ENCODE results near the gene GATA5.

Gene GATA5

DNA sequence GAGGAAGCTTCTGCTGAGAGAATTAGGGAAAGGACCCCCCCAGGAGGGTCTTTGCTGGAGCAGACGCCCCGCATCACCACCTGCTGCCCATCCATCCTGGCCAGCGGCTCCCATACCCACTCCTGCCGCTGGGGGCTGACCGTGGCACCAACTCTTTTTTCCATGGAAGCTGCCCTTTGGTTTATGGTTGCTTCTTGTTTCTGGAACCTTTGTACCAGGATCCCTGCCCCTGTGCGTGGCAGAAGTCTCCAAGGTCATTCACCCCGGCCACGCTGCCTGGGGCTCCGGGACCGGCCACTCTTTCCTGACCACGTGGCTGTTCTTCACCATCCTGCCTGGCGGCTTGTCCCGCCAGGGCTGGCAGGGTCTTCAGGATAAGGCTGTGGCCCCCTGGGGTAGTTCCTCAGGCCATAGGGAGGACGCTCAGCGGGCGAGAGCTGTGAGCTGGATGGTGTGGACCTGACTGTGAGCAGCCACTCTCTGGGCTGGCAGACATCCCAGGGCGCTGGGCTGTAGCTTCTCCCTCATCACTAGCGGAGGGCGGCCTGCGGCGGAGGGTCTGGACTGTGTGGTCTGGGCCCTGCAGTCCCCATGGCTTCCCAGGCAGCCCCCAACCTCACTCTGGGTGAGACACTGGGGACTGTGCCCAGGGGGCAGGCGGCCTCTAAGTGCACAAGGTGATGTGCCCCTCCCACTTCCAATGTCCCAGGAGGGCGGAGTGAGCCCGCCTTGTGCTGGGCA lies 25.7 kb downstream of the GATA5 start:
- no peak for TF ChIP-seq TEAD4 (IDR thresholded peaks at IDR 0.05)
- TF ChIP-seq TAF1 (IDR thresholded peaks at IDR 0.05; ENCODE audit: low read depth): no peak
- no peak for TF ChIP-seq ZBTB7A (IDR thresholded peaks at IDR 0.05; ENCODE audit: low read depth)

DNA sequence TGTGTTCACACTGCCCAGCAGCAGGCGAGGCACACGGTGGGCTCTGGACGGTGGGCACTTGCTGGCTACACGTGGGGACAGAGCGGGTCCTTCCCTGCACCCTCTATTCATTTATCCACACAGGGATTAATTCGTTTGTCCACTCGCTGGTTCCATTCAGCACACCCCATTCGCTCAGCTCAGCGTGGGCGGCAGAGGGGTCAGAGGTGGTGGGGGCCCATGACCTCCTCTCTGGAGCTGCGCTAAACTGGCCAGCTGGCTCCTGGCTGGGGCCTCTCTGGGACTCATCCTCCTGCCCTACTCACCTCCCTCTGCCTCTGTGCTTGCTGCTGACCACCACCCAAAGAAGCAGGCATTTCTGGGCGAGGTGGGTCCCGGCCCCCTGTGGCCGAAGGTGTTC lies 27.0 kb downstream of the GATA5 start:
- TF ChIP-seq NFIC (IDR thresholded peaks at IDR 0.05) (no peak), EP300 (IDR thresholded peaks at IDR 0.05; ENCODE audit: borderline replicate concordance) (no peak), CREB1 (IDR thresholded peaks at IDR 0.05; ENCODE audit: low read depth) (no peak)

DNA sequence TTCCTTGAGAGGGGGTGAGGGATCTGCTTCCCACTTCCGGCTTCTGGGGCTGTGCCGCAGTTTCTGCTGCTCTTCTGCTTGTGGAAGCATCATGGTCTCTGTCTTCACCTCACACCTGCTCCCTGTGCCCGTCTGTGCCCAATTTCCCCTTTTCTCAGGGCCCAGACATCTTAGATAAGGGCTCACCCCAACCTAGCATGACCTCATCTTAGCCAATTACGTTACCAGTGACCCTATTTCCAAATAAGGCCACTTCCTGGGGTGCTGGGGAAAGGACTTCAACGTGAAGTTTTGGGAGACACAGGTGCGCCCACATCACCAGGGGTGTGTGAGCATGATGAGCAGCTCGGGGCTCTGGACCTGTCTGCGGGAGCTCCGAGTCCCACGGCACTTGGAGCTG lies 27.8 kb downstream of the GATA5 start:
- TF ChIP-seq TAF1 (IDR thresholded peaks at IDR 0.05; ENCODE audit: low read depth): no peak
- TF ChIP-seq CREB1 (IDR thresholded peaks at IDR 0.05; ENCODE audit: low read depth): no peak
- no peak for TF ChIP-seq RAD21 (IDR thresholded peaks at IDR 0.05; ENCODE audit: low read depth)
- TF ChIP-seq EGR1 (IDR thresholded peaks at IDR 0.05): no peak
- no peak for TF ChIP-seq CEBPB (IDR thresholded peaks at IDR 0.05)
- TF ChIP-seq, protein P1, sequence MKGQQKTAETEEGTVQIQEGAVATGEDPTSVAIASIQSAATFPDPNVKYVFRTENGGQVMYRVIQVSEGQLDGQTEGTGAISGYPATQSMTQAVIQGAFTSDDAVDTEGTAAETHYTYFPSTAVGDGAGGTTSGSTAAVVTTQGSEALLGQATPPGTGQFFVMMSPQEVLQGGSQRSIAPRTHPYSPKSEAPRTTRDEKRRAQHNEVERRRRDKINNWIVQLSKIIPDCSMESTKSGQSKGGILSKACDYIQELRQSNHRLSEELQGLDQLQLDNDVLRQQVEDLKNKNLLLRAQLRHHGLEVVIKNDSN (IDR thresholded peaks at IDR 0.05): no peak
- TF ChIP-seq FOXM1 (IDR thresholded peaks at IDR 0.05; ENCODE audit: borderline replicate concordance, low read depth): no peak
- TF ChIP-seq NFIC (IDR thresholded peaks at IDR 0.05): no peak
- TF ChIP-seq, protein P2, sequence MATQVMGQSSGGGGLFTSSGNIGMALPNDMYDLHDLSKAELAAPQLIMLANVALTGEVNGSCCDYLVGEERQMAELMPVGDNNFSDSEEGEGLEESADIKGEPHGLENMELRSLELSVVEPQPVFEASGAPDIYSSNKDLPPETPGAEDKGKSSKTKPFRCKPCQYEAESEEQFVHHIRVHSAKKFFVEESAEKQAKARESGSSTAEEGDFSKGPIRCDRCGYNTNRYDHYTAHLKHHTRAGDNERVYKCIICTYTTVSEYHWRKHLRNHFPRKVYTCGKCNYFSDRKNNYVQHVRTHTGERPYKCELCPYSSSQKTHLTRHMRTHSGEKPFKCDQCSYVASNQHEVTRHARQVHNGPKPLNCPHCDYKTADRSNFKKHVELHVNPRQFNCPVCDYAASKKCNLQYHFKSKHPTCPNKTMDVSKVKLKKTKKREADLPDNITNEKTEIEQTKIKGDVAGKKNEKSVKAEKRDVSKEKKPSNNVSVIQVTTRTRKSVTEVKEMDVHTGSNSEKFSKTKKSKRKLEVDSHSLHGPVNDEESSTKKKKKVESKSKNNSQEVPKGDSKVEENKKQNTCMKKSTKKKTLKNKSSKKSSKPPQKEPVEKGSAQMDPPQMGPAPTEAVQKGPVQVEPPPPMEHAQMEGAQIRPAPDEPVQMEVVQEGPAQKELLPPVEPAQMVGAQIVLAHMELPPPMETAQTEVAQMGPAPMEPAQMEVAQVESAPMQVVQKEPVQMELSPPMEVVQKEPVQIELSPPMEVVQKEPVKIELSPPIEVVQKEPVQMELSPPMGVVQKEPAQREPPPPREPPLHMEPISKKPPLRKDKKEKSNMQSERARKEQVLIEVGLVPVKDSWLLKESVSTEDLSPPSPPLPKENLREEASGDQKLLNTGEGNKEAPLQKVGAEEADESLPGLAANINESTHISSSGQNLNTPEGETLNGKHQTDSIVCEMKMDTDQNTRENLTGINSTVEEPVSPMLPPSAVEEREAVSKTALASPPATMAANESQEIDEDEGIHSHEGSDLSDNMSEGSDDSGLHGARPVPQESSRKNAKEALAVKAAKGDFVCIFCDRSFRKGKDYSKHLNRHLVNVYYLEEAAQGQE (IDR thresholded peaks at IDR 0.05; ENCODE audit: low read depth): no peak
- no peak for TF ChIP-seq TCF12 (IDR thresholded peaks at IDR 0.05; ENCODE audit: low read depth)
- TF ChIP-seq, protein P3, sequence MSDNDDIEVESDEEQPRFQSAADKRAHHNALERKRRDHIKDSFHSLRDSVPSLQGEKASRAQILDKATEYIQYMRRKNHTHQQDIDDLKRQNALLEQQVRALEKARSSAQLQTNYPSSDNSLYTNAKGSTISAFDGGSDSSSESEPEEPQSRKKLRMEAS (IDR thresholded peaks at IDR 0.05): no peak
- no peak for TF ChIP-seq EP300 (IDR thresholded peaks at IDR 0.05; ENCODE audit: borderline replicate concordance)
- no peak for TF ChIP-seq YY1 (IDR thresholded peaks at IDR 0.05; ENCODE audit: low read depth)
- TF ChIP-seq ZBTB7A (IDR thresholded peaks at IDR 0.05; ENCODE audit: low read depth): no peak
- TF ChIP-seq TEAD4 (IDR thresholded peaks at IDR 0.05): no peak

DNA sequence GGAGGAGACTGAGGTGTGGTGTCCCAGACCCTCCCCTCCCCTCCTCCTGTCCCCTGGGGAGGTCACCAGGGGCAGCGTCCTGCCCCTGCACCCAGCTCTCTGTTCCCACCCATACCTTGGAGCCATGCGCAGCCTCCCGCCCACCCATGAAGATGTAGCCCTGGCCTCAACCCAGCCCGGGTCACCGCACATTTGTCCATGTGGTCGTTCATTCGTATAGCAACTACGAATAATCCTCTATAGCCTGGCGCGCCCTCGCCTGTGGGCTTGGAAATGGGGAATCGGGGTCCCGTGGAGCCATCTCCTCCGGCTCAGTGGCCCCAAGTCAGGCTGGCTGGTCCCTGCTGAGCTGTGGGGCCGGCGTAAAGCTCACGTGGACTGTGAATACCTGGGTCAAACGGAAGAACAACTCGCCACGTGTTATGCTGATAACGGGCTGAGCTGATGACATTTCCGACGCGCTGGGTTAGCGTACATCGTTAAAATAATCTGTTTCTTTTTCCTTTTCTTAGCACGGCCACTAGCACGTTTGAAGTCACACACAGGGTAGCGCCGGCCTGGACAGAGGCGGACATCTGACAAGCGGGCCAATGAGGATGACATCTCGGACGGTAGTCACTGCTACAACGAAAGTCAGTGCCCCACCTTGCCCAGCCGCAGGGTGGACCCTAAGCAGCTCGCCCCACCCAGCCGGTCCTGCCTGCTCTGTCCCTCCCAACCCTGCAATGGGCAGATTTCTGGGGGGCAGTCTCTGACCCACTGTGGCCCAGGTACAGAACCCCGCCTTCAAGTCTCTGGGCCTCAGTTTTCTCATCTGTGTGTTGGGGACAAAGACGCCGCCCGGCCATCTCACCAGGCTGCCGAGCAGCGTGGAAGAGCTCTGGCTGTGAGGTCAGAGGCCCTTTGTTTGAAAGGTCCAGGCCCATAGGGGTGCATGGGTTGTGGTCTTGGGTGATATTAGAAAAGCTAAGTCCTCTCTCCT lies 28.6 kb downstream of the GATA5 start:
- TF ChIP-seq EP300 (IDR thresholded peaks at IDR 0.05; ENCODE audit: borderline replicate concordance) (no peak), TCF12 (IDR thresholded peaks at IDR 0.05; ENCODE audit: low read depth) (no peak), CEBPB (IDR thresholded peaks at IDR 0.05) (no peak), CREB1 (IDR thresholded peaks at IDR 0.05; ENCODE audit: low read depth) (no peak), RAD21 (IDR thresholded peaks at IDR 0.05; ENCODE audit: low read depth) (no peak), EGR1 (IDR thresholded peaks at IDR 0.05) (no peak), TAF1 (IDR thresholded peaks at IDR 0.05; ENCODE audit: low read depth) (no peak), ZBTB7A (IDR thresholded peaks at IDR 0.05; ENCODE audit: low read depth) (no peak), FOXM1 (IDR thresholded peaks at IDR 0.05; ENCODE audit: borderline replicate concordance, low read depth) (no peak), YY1 (IDR thresholded peaks at IDR 0.05; ENCODE audit: low read depth) (no peak), NFIC (IDR thresholded peaks at IDR 0.05) (no peak), TEAD4 (IDR thresholded peaks at IDR 0.05) (no peak)
- TF ChIP-seq, protein P1 (IDR thresholded peaks at IDR 0.05): no peak
- TF ChIP-seq, protein P2 (IDR thresholded peaks at IDR 0.05; ENCODE audit: low read depth): no peak
- TF ChIP-seq, protein P3 (IDR thresholded peaks at IDR 0.05): no peak

DNA sequence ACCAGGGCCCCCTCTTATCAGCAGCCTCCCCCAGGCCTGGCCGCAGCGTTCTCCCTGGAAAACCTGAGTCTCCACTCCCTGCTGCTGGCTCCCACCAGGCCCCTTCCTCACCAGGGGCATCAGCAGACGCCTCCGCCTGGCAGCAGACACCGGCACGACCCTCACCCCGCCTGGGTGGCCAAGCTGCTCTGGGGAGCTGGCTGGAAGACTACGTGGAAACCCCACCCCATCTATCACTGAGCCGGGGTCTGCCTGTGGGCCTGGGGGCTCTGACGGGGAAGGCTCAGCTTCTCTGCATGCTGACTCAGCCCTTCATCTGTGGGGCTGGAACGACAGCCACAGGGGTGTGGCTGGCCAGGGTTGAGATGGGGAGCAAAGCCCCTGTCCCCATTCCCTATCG lies 29.3 kb downstream of the GATA5 start:
- TF ChIP-seq CREB1 (IDR thresholded peaks at IDR 0.05; ENCODE audit: low read depth) (no peak), EGR1 (IDR thresholded peaks at IDR 0.05) (no peak)
- TF ChIP-seq, protein P2 (IDR thresholded peaks at IDR 0.05; ENCODE audit: low read depth): no peak
